GM18508 (cell line): ENCODE results near the gene GAGE13.
"Not testable (repeated sequence)": the region's sequence is repeated elsewhere in the genome, so short reads cannot be mapped to it uniquely, and the experiment has no call there.

Experiments used
- ATAC-seq: cut with Tn5 transposase; IDR thresholded peaks from one replicate; pipeline ENCODE4 v1.9.1; 2021; ENCODE audit warnings: moderate number of reproducible peaks; ENCODE audit not compliant: insufficient read depth, unreplicated experiment

Gene GAGE13

DNA sequence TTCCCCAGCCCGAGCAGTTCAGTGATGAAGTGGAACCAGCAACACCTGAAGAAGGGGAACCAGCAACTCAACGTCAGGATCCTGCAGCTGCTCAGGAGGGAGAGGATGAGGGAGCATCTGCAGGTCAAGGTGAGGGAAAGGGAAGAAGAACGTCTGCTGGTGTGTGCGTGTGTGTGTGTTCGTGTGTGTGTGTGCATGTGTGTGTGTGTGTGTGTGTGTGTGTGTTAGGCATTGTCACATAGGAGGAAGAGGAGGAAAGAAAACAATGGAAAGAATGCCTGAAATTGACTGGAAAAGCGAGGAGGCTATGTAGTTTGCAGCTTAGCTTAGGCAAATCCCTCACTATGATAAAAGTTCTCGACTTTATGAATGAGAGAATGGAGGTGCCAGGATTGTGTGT is 7.6 kb upstream of the GAGE13 start:
- not testable (repeated sequence) for ATAC-seq

DNA sequence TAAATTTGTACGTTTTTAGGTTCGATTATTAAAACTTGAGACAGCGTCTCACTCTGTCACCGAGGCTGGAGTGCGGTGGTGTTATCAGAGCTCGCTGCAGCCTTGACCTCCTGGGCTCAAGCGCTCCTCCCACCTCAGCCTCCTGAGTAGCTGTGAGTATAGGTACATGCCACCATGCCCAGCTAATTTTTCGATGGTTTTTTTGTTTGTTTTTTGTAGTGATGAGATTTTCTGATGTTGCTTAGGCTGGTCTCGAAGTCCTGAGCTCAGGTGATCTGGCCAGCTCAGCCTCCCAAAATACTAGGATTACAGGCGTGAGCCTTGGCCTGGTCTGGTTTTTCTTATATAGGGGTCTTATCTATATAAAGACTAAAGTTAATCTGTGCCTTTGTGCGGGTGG is 961 bp upstream of the GAGE13 start:
- ATAC-seq, result not testable (repeated sequence)

DNA sequence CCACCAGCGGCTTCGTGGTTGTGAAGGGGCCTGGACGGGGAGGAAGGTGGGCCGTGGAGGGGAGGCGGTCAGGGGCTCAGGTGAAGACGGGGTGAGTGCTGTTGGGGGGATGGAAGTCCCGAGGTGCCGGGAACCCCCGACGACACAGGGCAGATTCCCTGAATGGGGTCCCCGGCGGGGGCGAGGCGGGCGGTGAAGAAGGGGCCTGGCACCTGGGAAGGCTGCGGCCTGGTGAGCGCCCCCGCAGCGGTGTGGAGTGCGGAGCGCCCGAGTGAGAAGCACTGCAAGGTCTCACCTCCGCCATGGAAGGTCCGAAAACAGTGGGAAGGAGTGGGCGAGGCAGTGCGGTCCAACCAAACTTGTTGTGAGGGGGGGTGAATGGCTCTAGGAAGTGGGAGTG is 459 bp downstream of the GAGE13 start:
- ATAC-seq, result not testable (repeated sequence)

DNA sequence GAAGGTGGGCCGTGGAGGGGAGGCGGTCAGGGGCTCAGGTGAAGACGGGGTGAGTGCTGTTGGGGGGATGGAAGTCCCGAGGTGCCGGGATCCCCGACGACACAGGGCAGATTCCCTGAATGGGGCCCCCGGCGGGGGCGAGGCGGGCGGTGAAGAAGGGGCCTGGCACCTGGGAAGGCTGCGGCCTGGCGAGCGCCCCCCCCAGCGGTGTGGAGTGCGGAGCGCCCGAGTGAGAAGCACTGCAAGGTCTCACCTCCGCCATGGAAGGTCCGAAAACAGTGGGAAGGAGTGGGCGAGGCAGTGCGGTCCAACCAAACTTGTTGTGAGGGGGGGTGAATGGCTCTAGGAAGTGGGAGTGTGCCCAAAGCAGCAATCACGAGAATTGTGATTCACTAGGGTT is 10.1 kb downstream of the GAGE13 start:
- ATAC-seq, result not testable (repeated sequence)

DNA sequence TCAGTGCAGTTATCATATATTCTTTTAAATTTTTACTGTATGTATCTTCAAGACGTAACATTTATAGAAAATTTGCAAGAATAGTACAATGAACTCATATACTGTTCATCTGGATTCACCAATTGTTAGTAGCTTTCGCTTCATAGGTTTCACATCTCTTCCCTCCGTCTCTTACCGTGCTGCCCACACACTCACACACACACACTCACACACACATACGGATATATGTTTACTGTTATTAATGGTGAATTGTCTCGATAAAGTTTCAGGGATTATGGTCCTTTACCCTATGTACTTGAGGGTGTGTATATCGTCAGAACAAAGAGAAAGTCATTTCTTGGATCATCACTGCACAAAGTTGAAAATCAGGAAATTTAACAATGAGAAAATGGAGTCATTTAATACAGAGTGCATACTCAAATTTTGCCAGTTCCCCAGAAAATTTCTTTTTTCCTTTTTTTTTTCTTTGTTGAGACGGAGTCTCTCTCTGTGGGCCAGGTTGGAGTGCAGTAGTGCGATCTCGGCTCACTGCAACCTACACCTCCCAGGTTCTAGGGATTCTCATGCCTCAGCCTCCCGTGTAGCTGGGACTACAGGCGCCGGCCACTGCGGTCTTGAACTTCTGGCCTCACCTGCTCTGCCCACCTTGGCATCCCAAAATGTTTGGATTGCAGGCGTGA is 13.3 kb downstream of the GAGE13 start:
- not testable (repeated sequence) for ATAC-seq

DNA sequence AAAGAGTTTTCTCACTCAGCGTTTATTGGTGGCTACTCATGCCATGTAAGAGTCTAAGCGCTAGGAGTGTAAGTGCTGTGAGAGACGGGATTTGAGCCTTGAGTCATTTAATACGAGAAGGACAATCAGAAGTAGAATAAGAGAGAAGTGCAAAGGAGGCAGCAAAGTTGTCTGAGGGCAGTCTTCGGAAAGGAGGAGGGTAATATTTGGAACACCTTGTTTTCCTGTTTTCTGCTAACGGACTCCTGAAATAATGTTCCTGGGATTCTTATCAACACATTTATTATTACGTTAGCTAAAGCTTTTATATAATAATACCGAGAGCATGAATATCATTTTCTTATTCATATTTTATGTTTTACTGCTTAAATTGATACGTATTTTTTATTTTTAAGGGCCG is 14.0 kb downstream of the GAGE13 start:
- not testable (repeated sequence) for ATAC-seq

DNA sequence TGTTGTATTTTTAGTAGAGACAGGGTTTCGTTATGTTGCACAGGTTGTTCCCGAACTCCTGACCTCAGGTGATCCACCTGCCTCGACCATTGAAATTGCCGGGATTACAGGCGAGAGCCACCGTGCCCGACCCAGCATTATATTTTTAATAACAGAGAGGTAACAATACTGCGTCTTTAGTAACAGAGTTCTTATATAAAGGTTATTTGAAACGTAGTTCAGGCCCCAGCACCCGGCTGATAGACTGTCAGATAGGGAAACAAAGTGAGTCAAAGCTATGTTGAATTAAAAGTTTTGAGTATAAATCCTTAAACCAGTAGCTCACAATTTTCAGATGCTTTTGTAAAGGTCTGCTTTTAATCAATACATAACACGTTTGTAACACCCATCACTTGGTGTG is 14.8 kb downstream of the GAGE13 start:
- ATAC-seq, result not testable (repeated sequence)
